Right renal pelvis (tissue), 4 donors: ENCODE measurements around the gene DYRK1A. TPM values are rescaled to one million over a fixed set of nuclear protein-coding genes. Genes with fewer than 3 reads are reported as not detected.
"Not testable (repeated sequence)": the region's sequence is repeated elsewhere in the genome, so short reads cannot be mapped to it uniquely, and the experiment has no call there.

ENCODE experiments used
- DNase-seq, 4 donors: peaks; one replicate each; pipeline ENCODE4 v3.0.0-alpha.2; 2013; ENCODE audit warnings: low read depth in 4 of 4, low spot score in 3 of 4, missing footprints in 1 of 4
- polyA plus RNA-seq, 4 donors: library from polyadenylated mRNA; unstranded; fragments of 120-200 nt; gene quantifications; one replicate each; pipeline ENCODE4 v1.2.1, GENCODE V29; 2013; ENCODE audit not compliant: insufficient read length in 4 of 4

DYRK1A gene
- polyA plus RNA-seq, 4 donors: 60.0 to 77.4 (median 73.2) TPM

GRCh38 chr21:37516998-37517397 lies 150.4 kb downstream of the DYRK1A start:
- DNase-seq: no peak

- DNase-seq: no peak
Observed at GRCh38 chr21:37520801-37521200, 154.2 kb downstream of the DYRK1A start.

GRCh38 chr21:37521658-37522057 lies 155.1 kb downstream of the DYRK1A start:
- DNase-seq: no peak

- no peak for DNase-seq
Observed at GRCh38 chr21:37522641-37523295, 156.2 kb downstream of the DYRK1A start.

- DNase-seq: not testable (repeated sequence)
Observed at GRCh38 chr21:37524944-37525343, 158.4 kb downstream of the DYRK1A start.

- DNase-seq: no peak
Observed at GRCh38 chr21:37525810-37526209, 159.2 kb downstream of the DYRK1A start.

- no peak for DNase-seq
Observed at GRCh38 chr21:37527103-37527502, 160.5 kb downstream of the DYRK1A start.

GRCh38 chr21:37527716-37528115 lies 161.1 kb downstream of the DYRK1A start:
- DNase-seq: no peak

GRCh38 chr21:37528150-37528937 lies 161.8 kb downstream of the DYRK1A start:
- DNase-seq: no peak

- DNase-seq: no peak
Observed at GRCh38 chr21:37529649-37530048, 163.1 kb downstream of the DYRK1A start.

- DNase-seq: no peak
Observed at GRCh38 chr21:37530901-37531351, 164.4 kb downstream of the DYRK1A start.

- no peak for DNase-seq
Observed at GRCh38 chr21:37531431-37531932, 164.9 kb downstream of the DYRK1A start.

GRCh38 chr21:37532868-37533780 lies 166.6 kb downstream of the DYRK1A start:
- no peak for DNase-seq

- no peak for DNase-seq
Observed at GRCh38 chr21:37534431-37534830, 167.9 kb downstream of the DYRK1A start.

GRCh38 chr21:37535130-37535529 lies 168.6 kb downstream of the DYRK1A start:
- DNase-seq: no peak

GRCh38 chr21:37535672-37536071 lies 169.1 kb downstream of the DYRK1A start:
- no peak for DNase-seq

- no peak for DNase-seq
Observed at GRCh38 chr21:37536616-37537278, 170.2 kb downstream of the DYRK1A start.

GRCh38 chr21:37537391-37537996 lies 170.9 kb downstream of the DYRK1A start:
- no peak for DNase-seq

- no peak for DNase-seq
Observed at GRCh38 chr21:37538971-37539590, 172.5 kb downstream of the DYRK1A start.
